ENCODE measurements around the gene SLC6A8. TPM values are rescaled to one million over a fixed set of nuclear protein-coding genes. Genes with fewer than 3 reads are reported as not detected.

Gene SLC6A8
- total RNA-seq, 1 experiment from 2014 or later, result 49.8 TPM

- ChIA-PET CTCF (no interaction called here), POLR2A (ENCODE audit: low non-redundant PET) (interaction anchor here (0.7 kb wide), 1 partner anchor 280 kb away, joined by 6 read pairs; no protein-coding TSS in a partner anchor)
- TF ChIP-seq EZH2 (IDR thresholded peaks at IDR 0.05; ENCODE audit: borderline replicate concordance, low read depth, low read length, poor library complexity, severe bottlenecking) (no peak), CTCF (conservative IDR thresholded peaks at IDR 0.05; ENCODE audit: low read depth, low read length) (no peak)
- no peak for DNase-seq (ENCODE audit: low spot score)
- intact Hi-C loops (cut with micrococcal nuclease; ENCODE audit: unreplicated experiment), result no loop called here
- Histone ChIP-seq H3K4me3 (ENCODE audit: low read depth, low read length, poor library complexity, severe bottlenecking) (no peak overlapping the region), H3K27ac (ENCODE audit: low read depth, low read length, poor library complexity, severe bottlenecking) (no peak overlapping the region), H3K9me3 (ENCODE audit: low read depth, low read length, poor library complexity, severe bottlenecking) (no peaks in the 10 kb centered on the region), H3K4me1 (ENCODE audit: insufficient read depth, low read length, poor library complexity, severe bottlenecking) (peaks cover 5% of the 10 kb centered on the region), H3K36me3 (ENCODE audit: insufficient read depth, low read length, poor library complexity, severe bottlenecking) (no peaks in the 10 kb centered on the region), H3K27me3 (replicated peaks; ENCODE audit: insufficient read depth, low read depth, low read length, poor library complexity) (no peaks in the 10 kb centered on the region)
- BruUV-seq (replicated peaks), result no TSS peak
Observed at GRCh38 chrX:153686711-153687110, 1.0 kb upstream of the SLC6A8 start.

GRCh38 chrX:153688071-153688470, 345 bp downstream of the SLC6A8 start:
- TF ChIP-seq EZH2 (IDR thresholded peaks at IDR 0.05; ENCODE audit: borderline replicate concordance, low read depth, low read length, poor library complexity, severe bottlenecking) (no peak), CTCF (conservative IDR thresholded peaks at IDR 0.05; ENCODE audit: low read depth, low read length) (no peak)
- no peak for DNase-seq (ENCODE audit: low spot score)
- Histone ChIP-seq H3K27me3 (replicated peaks; ENCODE audit: insufficient read depth, low read depth, low read length, poor library complexity) (no peaks in the 10 kb centered on the region), H3K9me3 (ENCODE audit: low read depth, low read length, poor library complexity, severe bottlenecking) (no peaks in the 10 kb centered on the region), H3K27ac (ENCODE audit: low read depth, low read length, poor library complexity, severe bottlenecking) (no peak overlapping the region), H3K36me3 (ENCODE audit: insufficient read depth, low read length, poor library complexity, severe bottlenecking) (no peaks in the 10 kb centered on the region), H3K4me3 (ENCODE audit: low read depth, low read length, poor library complexity, severe bottlenecking) (no peak overlapping the region), H3K4me1 (ENCODE audit: insufficient read depth, low read length, poor library complexity, severe bottlenecking) (peaks cover 5% of the 10 kb centered on the region)
- no TSS peak for BruUV-seq (replicated peaks)
- ChIA-PET POLR2A (ENCODE audit: low non-redundant PET) (no interaction called here), CTCF (interaction anchor here (1.0 kb wide), 1 partner anchor 259 kb away, joined by 3 read pairs; no protein-coding TSS in a partner anchor)
- intact Hi-C loops (cut with micrococcal nuclease; ENCODE audit: unreplicated experiment), result no loop called here

- ChIA-PET CTCF (no interaction called here), POLR2A (ENCODE audit: low non-redundant PET) (no interaction called here)
- TF ChIP-seq CTCF (conservative IDR thresholded peaks at IDR 0.05; ENCODE audit: low read depth, low read length) (no peak), EZH2 (IDR thresholded peaks at IDR 0.05; ENCODE audit: borderline replicate concordance, low read depth, low read length, poor library complexity, severe bottlenecking) (no peak)
- Histone ChIP-seq H3K4me3 (ENCODE audit: low read depth, low read length, poor library complexity, severe bottlenecking) (peak overlapping the region; percentile 46), H3K4me1 (ENCODE audit: insufficient read depth, low read length, poor library complexity, severe bottlenecking) (peaks cover 5% of the 10 kb centered on the region), H3K9me3 (ENCODE audit: low read depth, low read length, poor library complexity, severe bottlenecking) (no peaks in the 10 kb centered on the region), H3K36me3 (ENCODE audit: insufficient read depth, low read length, poor library complexity, severe bottlenecking) (no peaks in the 10 kb centered on the region), H3K27ac (ENCODE audit: low read depth, low read length, poor library complexity, severe bottlenecking) (no peak overlapping the region), H3K27me3 (replicated peaks; ENCODE audit: insufficient read depth, low read depth, low read length, poor library complexity) (no peaks in the 10 kb centered on the region)
- intact Hi-C loops (cut with micrococcal nuclease; ENCODE audit: unreplicated experiment), result no loop called here
- no TSS peak for BruUV-seq (replicated peaks)
- no peak for DNase-seq (ENCODE audit: low spot score)
Observed at GRCh38 chrX:153688506-153688905, 780 bp downstream of the SLC6A8 start.

All from A673 (cell line).